OCI-LY3 (cell line): ENCODE measurements around the gene RAB13.

Experiments
- CTCF ChIP-seq: fragments of 200-600, 300-600 bp; sonication (generic); IDR thresholded peaks from 2 replicates; pipeline ENCODE4 v1.5.1; 2014; ENCODE audit warnings: antibody characterized with exemption, low read length, low read depth
- EZH2phosphoT487 ChIP-seq: fragments of 200-600 bp; shearing (Covaris generic); IDR thresholded peaks from 2 replicates; pipeline ENCODE4 v1.6.1; 2018; ENCODE audit warnings: antibody characterized with exemption, mixed run types, low read depth

DNA sequence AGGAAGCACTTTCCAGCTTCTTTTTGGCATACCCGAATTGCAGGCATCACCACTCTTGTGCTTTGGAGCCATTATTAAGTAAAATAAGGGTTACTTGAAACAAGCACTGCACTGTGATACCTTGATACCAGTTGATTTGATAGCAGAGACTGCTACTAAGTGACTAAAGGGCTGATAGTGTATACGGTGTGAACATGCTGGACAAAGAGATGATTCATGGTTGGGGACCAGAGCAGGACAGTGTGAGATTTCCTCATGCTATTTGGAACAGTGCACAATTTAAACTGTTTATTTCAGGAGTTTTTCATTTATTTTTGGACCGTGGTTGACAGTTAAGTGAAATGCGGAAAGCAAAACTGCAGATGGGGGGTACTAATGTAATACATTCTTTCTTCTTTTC, 14.3 kb upstream of the RAB13 start:
- no peak for TF ChIP-seq CTCF
- TF ChIP-seq EZH2phosphoT487: no peak
